Erythroblast (primary cell): Measurements from ENCODE around the gene CCDC73.
"Not testable (repeated sequence)": the region's sequence is repeated elsewhere in the genome, so short reads cannot be mapped to it uniquely, and the experiment has no call there.

ENCODE experiments used
- DNase-seq, 2 experiments: peaks; one replicate each; lab custom pipeline; 2025; lab: John Stamatoyannopoulos, UW
- GATA1 ChIP-seq: IDR thresholded peaks from 2 replicates; pipeline ENCODE4 v1.6.1; 2011; ENCODE audit warnings: low read depth, mild to moderate bottlenecking, control low read depth, low read length, moderate library complexity
- POLR2A ChIP-seq: IDR thresholded peaks from 2 replicates; pipeline ENCODE4 v1.6.1; 2011; ENCODE audit warnings: mild to moderate bottlenecking, low read length

Gene CCDC73

DNA sequence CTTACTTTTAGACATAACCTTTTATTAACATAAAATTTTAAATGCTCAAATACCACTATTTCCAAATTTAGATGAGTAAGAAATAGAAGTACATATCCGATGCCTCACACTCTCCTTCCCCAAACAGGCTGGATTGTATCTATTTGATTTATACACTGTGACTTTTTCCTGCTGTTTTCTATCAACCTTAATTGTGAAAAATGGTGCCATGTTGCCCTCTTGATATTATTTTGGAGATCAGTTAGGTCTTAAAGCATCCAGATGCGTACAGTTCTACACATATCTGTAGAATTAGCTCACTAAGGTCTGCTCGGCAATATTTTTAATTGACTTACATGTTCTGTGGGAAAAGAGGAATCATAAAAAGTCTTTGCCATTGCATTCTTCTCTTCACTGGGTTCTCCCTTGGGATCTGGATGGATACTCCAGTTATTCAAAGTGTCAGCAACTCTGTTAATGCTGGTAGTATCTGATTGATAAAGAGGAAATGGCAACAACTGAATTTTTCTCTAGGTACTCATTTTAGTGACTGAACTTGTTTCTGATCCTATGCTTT lies 183.6 kb downstream of the CCDC73 start:
- DNase-seq = no peak
- TF ChIP-seq GATA1 (no peak), POLR2A (no peak)

GRCh38 chr11:32608826-32609225 lies 185.6 kb downstream of the CCDC73 start:
- DNase-seq = not testable (repeated sequence)

DNA sequence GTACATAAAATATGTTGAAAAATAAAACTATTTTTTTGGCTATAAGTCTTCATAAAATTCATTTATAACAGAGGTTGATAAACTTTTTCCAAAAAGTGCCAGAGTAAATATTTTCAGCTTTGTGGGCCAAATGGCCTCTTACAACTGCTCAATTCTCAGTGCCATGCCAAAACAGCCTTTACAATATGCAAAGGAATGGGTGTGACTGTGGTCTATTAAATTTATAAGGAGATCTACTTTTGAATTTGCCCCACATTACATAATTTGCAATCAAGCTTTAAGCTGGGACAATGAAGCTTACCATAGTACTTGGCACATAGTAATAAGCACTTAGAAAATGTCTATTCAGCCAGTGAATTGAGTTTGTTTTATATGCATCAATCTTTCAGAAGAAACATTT lies 188.2 kb downstream of the CCDC73 start:
- no peak for TF ChIP-seq POLR2A
- TF ChIP-seq GATA1 = no peak
- DNase-seq = no peak

GRCh38 chr11:32602657-32603415 lies 191.6 kb downstream of the CCDC73 start:
- TF ChIP-seq GATA1 = no peak
- no peak for TF ChIP-seq POLR2A
- no peak for DNase-seq

DNA sequence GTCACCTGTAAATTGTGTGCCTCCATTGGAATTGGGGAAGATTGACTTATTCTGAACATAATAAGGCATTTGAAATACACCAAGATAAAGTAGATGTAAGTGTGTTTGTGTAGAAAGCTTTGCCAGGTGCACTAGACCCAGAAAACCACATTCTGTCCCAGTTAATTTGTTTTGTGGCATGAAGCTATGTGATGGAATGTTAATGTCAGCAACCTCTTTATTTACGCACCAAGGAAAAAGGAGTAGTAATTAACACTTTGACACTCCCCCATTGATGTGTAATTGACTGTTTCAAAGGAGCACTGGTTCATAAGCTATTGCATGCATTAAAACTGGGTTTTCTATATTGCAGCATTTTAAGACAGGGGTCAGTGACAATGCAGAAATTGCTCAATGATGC lies 196.5 kb downstream of the CCDC73 start:
- DNase-seq = no peak

GRCh38 chr11:32596114-32596513 lies 198.3 kb downstream of the CCDC73 start:
- DNase-seq = not testable (repeated sequence)

More for the DNA sequence above, 196.5 kb downstream of the CCDC73 start:
- TF ChIP-seq GATA1 = no peak

DNA sequence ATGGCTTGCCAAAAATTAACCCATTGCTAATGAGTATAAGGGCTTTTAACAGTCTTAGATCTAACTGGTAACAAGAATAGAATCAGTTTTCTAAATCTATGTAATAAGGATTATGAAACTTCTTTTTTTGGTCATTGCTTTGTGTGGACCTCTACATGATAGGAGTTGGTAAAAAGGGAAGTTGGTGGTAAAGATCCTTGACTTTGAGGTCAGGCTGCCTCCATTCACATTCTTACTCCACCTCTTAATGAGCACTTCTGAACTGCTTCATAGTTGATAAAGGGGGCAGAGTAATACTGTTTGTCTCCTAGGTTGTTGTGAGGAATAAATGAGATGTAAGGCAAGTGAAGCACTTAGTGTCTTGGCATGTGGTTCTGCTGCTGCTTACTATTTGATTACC lies 200.2 kb downstream of the CCDC73 start:
- TF ChIP-seq POLR2A (no peak), GATA1 (no peak)
- no peak for DNase-seq

DNA sequence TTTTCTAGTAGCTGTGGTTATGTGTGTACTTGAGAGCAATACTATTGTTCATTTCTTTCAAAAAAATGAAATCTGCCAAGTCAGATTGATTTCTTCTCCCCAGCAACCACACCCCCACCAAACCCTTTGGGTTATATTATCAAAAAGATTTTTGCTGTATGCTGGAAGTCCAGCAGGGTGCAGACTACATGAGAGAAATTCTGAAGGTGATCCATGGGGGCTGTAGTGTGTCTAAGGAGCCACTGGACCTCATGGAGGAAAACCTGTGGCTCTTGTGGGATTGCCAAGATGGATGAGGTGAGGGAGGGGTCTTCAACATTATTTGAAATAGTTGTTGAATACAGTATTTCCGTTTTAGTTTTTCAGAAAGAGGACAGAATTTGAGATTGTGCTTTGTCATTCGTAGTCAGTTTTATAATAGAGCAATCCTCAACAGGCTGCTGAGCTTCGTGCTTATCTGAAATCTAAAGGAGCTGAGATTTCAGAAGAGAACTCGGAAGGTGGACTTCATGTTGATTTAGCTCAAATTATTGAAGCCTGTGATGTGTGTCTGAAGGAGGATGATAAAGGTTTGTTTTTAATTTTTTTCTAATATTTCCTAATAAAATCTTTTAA lies 207.8 kb downstream of the CCDC73 start:
- no peak for TF ChIP-seq GATA1
- no peak for TF ChIP-seq POLR2A
- DNase-seq = peak; percentile 33 to 50

GRCh38 chr11:32584921-32585320 lies 209.5 kb downstream of the CCDC73 start:
- DNase-seq = peak; percentile 29 to 52
- TF ChIP-seq GATA1 = no peak
- TF ChIP-seq POLR2A = no peak

GRCh38 chr11:32583459-32584271 lies 210.8 kb downstream of the CCDC73 start, which contains the start of gene EIF3M:
TSS of gene EIF3M (plus strand) at chr11:32583831. CDS start at chr11:32583888, 57 bp downstream.
- TF ChIP-seq POLR2A = peak; percentile 91
- no peak for TF ChIP-seq GATA1
- peak; percentile 98 to 99 for DNase-seq

GRCh38 chr11:32581556-32581955 lies 212.9 kb downstream of the CCDC73 start:
- TF ChIP-seq POLR2A (no peak), GATA1 (no peak)
- no peak for DNase-seq

DNA sequence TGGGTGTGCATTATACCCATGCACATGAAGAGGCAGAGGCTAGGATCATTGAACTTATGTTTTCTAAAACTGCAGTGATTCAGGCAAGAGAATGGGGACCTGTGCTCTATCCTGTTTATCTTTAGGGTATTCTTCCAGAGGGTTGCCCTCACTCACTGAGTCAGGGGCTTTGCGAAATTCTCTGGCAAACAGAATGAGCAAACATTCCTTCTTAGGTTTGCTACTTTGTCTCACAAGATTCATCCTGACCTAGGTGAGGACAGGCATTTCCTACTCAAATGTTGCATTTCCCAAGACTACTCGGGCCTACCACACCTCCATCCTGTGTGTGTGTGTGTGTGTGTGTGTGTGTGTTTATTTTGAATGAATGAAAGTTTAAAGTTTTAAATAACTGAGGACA lies 213.5 kb downstream of the CCDC73 start:
- TF ChIP-seq GATA1 (no peak), POLR2A (no peak)

GRCh38 chr11:32576456-32576855 lies 218.0 kb downstream of the CCDC73 start:
- DNase-seq = no peak
- TF ChIP-seq GATA1 = no peak
- TF ChIP-seq POLR2A = no peak

More for the DNA sequence above, 213.5 kb downstream of the CCDC73 start:
- no peak for DNase-seq

DNA sequence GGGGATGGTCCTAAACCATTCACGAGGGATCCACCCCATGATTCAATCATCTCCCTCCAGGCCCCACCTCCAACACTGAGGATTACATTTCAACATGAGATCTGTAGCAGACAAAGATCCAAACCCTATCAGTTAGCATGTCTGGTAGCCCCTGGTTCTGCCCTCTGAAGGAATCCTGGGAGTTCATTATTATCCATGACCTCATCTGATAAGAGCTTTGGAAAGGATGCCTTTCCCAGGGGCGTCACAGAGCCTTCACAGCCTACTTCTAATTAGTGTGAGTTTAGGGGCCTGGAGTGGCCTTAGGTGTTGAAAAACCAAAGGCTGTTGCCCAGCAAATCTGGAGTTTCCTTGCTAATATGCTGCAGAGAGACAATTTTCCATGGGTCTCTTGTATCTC lies 219.4 kb downstream of the CCDC73 start:
- TF ChIP-seq POLR2A = no peak
- no peak for TF ChIP-seq GATA1
- no peak for DNase-seq
